ENCODE data around the gene PIK3R3.

PIK3R3 gene

GRCh38 chr1:46132529-46133180, at the start of gene PIK3R3:
TSS of gene PIK3R3 (minus strand) at chr1:46132629. CDS start at chr1:46131952, 677 bp downstream.
- 0 out of 2 replicates have a peak, but pooled peaks have one; percentile 37 for TF ChIP-seq TEAD4 (IDR thresholded peaks at IDR 0.05)
- peak; percentile 85 for TF ChIP-seq EP300 (IDR thresholded peaks at IDR 0.05; ENCODE audit: borderline replicate concordance)
- peak; percentile 82 for TF ChIP-seq TCF12 (IDR thresholded peaks at IDR 0.05; ENCODE audit: low read depth)
- peak; percentile 97 for TF ChIP-seq TAF1 (IDR thresholded peaks at IDR 0.05; ENCODE audit: low read depth)
- peak; percentile 99 for TF ChIP-seq MAX (IDR thresholded peaks at IDR 0.05)
- 0 out of 2 replicates have a peak, but pooled peaks have one; percentile 24 for TF ChIP-seq EGR1 (IDR thresholded peaks at IDR 0.05)
- no peak; the same call in 1 of the 2 replicates for TF ChIP-seq ZBTB7A (IDR thresholded peaks at IDR 0.05; ENCODE audit: low read depth)
- peak; percentile 48; the same call in 1 of the 2 replicates for TF ChIP-seq FOXM1 (IDR thresholded peaks at IDR 0.05; ENCODE audit: borderline replicate concordance, low read depth)
- TF ChIP-seq YY1 (IDR thresholded peaks at IDR 0.05; ENCODE audit: low read depth), result peak; percentile 71
- TF ChIP-seq NFIC (IDR thresholded peaks at IDR 0.05), result peak; percentile 93
- TF ChIP-seq, protein P1, sequence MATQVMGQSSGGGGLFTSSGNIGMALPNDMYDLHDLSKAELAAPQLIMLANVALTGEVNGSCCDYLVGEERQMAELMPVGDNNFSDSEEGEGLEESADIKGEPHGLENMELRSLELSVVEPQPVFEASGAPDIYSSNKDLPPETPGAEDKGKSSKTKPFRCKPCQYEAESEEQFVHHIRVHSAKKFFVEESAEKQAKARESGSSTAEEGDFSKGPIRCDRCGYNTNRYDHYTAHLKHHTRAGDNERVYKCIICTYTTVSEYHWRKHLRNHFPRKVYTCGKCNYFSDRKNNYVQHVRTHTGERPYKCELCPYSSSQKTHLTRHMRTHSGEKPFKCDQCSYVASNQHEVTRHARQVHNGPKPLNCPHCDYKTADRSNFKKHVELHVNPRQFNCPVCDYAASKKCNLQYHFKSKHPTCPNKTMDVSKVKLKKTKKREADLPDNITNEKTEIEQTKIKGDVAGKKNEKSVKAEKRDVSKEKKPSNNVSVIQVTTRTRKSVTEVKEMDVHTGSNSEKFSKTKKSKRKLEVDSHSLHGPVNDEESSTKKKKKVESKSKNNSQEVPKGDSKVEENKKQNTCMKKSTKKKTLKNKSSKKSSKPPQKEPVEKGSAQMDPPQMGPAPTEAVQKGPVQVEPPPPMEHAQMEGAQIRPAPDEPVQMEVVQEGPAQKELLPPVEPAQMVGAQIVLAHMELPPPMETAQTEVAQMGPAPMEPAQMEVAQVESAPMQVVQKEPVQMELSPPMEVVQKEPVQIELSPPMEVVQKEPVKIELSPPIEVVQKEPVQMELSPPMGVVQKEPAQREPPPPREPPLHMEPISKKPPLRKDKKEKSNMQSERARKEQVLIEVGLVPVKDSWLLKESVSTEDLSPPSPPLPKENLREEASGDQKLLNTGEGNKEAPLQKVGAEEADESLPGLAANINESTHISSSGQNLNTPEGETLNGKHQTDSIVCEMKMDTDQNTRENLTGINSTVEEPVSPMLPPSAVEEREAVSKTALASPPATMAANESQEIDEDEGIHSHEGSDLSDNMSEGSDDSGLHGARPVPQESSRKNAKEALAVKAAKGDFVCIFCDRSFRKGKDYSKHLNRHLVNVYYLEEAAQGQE (IDR thresholded peaks at IDR 0.05; ENCODE audit: low read depth), result peak; percentile 40; the same call in 1 of the 2 replicates
- TF ChIP-seq, protein P2, sequence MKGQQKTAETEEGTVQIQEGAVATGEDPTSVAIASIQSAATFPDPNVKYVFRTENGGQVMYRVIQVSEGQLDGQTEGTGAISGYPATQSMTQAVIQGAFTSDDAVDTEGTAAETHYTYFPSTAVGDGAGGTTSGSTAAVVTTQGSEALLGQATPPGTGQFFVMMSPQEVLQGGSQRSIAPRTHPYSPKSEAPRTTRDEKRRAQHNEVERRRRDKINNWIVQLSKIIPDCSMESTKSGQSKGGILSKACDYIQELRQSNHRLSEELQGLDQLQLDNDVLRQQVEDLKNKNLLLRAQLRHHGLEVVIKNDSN (IDR thresholded peaks at IDR 0.05), result no peak
- TF ChIP-seq CEBPB (IDR thresholded peaks at IDR 0.05), result peak; percentile 13; the same call in 1 of the 2 replicates
- no peak for TF ChIP-seq RAD21 (IDR thresholded peaks at IDR 0.05; ENCODE audit: low read depth)
- peak; percentile 16; the same call in 1 of the 2 replicates for TF ChIP-seq CREB1 (IDR thresholded peaks at IDR 0.05; ENCODE audit: low read depth)

DNA sequence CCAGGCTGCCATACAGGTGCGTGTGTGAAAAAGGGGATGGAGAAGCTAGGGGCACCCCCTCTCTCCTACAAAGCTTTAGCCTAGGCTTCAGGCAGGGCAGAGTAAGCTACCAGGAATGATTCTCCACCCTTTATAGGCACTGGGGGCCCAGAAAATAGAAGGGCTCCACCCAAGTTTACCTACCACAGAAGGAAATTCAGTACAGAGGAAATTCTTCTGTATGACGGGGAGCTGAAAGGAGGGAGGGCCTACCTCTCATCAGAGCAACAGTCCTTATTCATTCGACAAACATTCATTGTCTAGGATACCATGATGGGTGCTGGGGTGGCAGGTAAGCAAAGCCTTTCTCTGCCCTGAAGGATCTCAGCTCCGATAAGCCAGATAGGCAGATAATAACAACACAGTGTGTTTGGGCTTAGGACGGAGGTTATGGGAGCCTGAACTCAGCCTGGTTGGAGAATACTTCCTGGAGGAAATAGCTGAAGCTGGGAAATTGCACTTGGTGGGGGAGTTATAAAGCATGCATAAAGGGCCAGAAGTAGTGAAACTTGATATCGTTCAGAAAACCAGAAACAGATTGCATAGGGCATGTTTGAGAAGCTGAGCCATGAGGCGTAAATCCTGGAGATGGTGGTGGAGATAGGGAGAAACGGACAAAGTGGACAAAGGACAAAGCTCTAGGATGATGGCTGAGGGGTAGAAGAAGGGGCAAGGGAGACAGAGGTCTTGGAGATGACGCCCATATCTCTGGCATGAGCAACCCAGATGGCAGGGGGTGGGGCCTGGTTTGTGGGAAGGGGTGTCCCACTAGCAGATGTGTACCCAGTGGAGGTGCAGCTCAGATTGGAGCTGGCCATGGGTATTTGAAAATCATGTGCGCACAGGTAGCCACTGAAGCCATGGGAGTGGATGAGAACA, 49.2 kb upstream of the PIK3R3 start:
- TF ChIP-seq EP300 (IDR thresholded peaks at IDR 0.05; ENCODE audit: borderline replicate concordance) (peak; percentile 72; the same call in 1 of the 2 replicates), CEBPB (IDR thresholded peaks at IDR 0.05) (no peak), TCF12 (IDR thresholded peaks at IDR 0.05; ENCODE audit: low read depth) (peak; percentile 76), TEAD4 (IDR thresholded peaks at IDR 0.05) (peak; percentile 44), RAD21 (IDR thresholded peaks at IDR 0.05; ENCODE audit: low read depth) (peak; percentile 0; the same call in 1 of the 2 replicates), YY1 (IDR thresholded peaks at IDR 0.05; ENCODE audit: low read depth) (no peak), NFIC (IDR thresholded peaks at IDR 0.05) (peak; percentile 43; the same call in 1 of the 2 replicates), MAX (IDR thresholded peaks at IDR 0.05) (peak; percentile 50; the same call in 1 of the 2 replicates)

- TF ChIP-seq, protein P2 (IDR thresholded peaks at IDR 0.05), result 0 out of 2 replicates have a peak, but pooled peaks have one; percentile 11
- TF ChIP-seq CREB1 (IDR thresholded peaks at IDR 0.05; ENCODE audit: low read depth) (no peak), NFIC (IDR thresholded peaks at IDR 0.05) (peak; percentile 51), RAD21 (IDR thresholded peaks at IDR 0.05; ENCODE audit: low read depth) (peak; percentile 94), ZBTB7A (IDR thresholded peaks at IDR 0.05; ENCODE audit: low read depth) (no peak), MAX (IDR thresholded peaks at IDR 0.05) (peak; percentile 66), YY1 (IDR thresholded peaks at IDR 0.05; ENCODE audit: low read depth) (0 out of 2 replicates have a peak, but pooled peaks have one; percentile 49), EP300 (IDR thresholded peaks at IDR 0.05; ENCODE audit: borderline replicate concordance) (peak; percentile 44; the same call in 1 of the 2 replicates), TCF12 (IDR thresholded peaks at IDR 0.05; ENCODE audit: low read depth) (peak; percentile 64; the same call in 1 of the 2 replicates)
Observed at GRCh38 chr1:46180082-46180616, 47.7 kb upstream of the PIK3R3 start.

GRCh38 chr1:46179138-46180081, 47.0 kb upstream of the PIK3R3 start:
- no peak for TF ChIP-seq TCF12 (IDR thresholded peaks at IDR 0.05; ENCODE audit: low read depth)
- peak; percentile 99 for TF ChIP-seq RAD21 (IDR thresholded peaks at IDR 0.05; ENCODE audit: low read depth)
- TF ChIP-seq TAF1 (IDR thresholded peaks at IDR 0.05; ENCODE audit: low read depth), result no peak
- TF ChIP-seq FOXM1 (IDR thresholded peaks at IDR 0.05; ENCODE audit: borderline replicate concordance, low read depth), result no peak; the same call in 1 of the 2 replicates
- TF ChIP-seq MAX (IDR thresholded peaks at IDR 0.05), result no peak
- TF ChIP-seq, protein P1 (IDR thresholded peaks at IDR 0.05; ENCODE audit: low read depth), result no peak
- 0 out of 2 replicates have a peak, but pooled peaks have one; percentile 18 for TF ChIP-seq NFIC (IDR thresholded peaks at IDR 0.05)

Data from Ishikawa (cell line).